Keratinocyte (primary cell): ENCODE data around the gene PDCD6IP. TPM values are rescaled to one million over a fixed set of nuclear protein-coding genes. Genes with fewer than 3 reads are reported as not detected.
A peak's percentile ranks its signal among the peaks of the same experiment; 100 is the strongest.

Experiments
- DNase-seq: peaks from one replicate; pipeline ENCODE4 v3.0.0-alpha.2; 2011; ENCODE audit warnings: low read depth, missing footprints, low spot score
- FAIRE-seq: peaks from 2 replicates; lab custom pipeline; 2011; peaks lifted over from hg19 to GRCh38; lab: Jason Lieb, UNC
- H2AFZ ChIP-seq: 2 replicates; pipeline ENCODE4 v1.6.0; 2012; ENCODE audit warnings: low read length, control low read depth, inconsistent platforms; ENCODE audit not compliant: control insufficient read depth
- H3K27ac ChIP-seq: 2 replicates; pipeline ENCODE4 v1.5.1; 2011; ENCODE audit warnings: low read length; ENCODE audit not compliant: control insufficient read depth, insufficient read depth
- H3K27me3 ChIP-seq: 3 replicates; pipeline ENCODE4 v1.6.0; 2011; ENCODE audit warnings: low read length; ENCODE audit not compliant: control insufficient read depth, insufficient read depth; ENCODE audit errors: extremely low read depth
- H3K36me3 ChIP-seq, 2 experiments: 2 replicates in 1 of 2; 3 replicates in 1 of 2; pipeline ENCODE4 v1.5.1; 2011; ENCODE audit warnings: low read length in 2 of 2, mild to moderate bottlenecking in 1 of 2; ENCODE audit not compliant: control insufficient read depth in 2 of 2, insufficient read depth in 2 of 2; ENCODE audit errors: extremely low read depth in 1 of 2
- H3K4me1 ChIP-seq: 3 replicates; pipeline ENCODE4 v1.5.1; 2011; ENCODE audit warnings: low read length; ENCODE audit not compliant: control insufficient read depth, insufficient read depth; ENCODE audit errors: extremely low read depth
- H3K4me2 ChIP-seq: 3 replicates; pipeline ENCODE4 v1.6.0; 2011; ENCODE audit warnings: low read depth, low read length; ENCODE audit not compliant: control insufficient read depth, insufficient read depth; ENCODE audit errors: extremely low read depth
- H3K4me3 ChIP-seq, 3 experiments: fragments of 200-600 bp in 1 of 3; sonication (generic) in 1 of 3; 2 replicates in 2 of 3; 3 replicates in 1 of 3; pipeline ENCODE4 v1.5.1; 2011 to 2016; ENCODE audit warnings: low read length in 3 of 3, mild to moderate bottlenecking in 3 of 3, control low read depth in 2 of 3, inconsistent platforms in 1 of 3, low read depth in 1 of 3, mixed read lengths in 1 of 3, mixed run types in 1 of 3, moderate library complexity in 1 of 3; ENCODE audit not compliant: control insufficient read depth in 2 of 3, insufficient read depth in 2 of 3; ENCODE audit errors: extremely low read depth in 1 of 3
- H3K79me2 ChIP-seq: 2 replicates; pipeline ENCODE4 v1.6.0; 2012; ENCODE audit warnings: low read length; ENCODE audit not compliant: control insufficient read depth, insufficient read depth
- H3K9ac ChIP-seq: 3 replicates; pipeline ENCODE4 v1.6.0; 2011; ENCODE audit warnings: low read length; ENCODE audit not compliant: control insufficient read depth, insufficient read depth; ENCODE audit errors: extremely low read depth
- H3K9me1 ChIP-seq: 3 replicates; pipeline ENCODE4 v1.6.0; 2011; ENCODE audit warnings: low read length; ENCODE audit not compliant: control insufficient read depth, insufficient read depth; ENCODE audit errors: extremely low read depth
- H3K9me3 ChIP-seq: 2 replicates; pipeline ENCODE4 v1.5.1; 2012; ENCODE audit warnings: low read depth, low read length; ENCODE audit not compliant: control insufficient read depth
- H4K20me1 ChIP-seq: 3 replicates; pipeline ENCODE4 v1.6.0; 2011; ENCODE audit warnings: low read length; ENCODE audit not compliant: control insufficient read depth, insufficient read depth; ENCODE audit errors: extremely low read depth
- EZH2 ChIP-seq: IDR thresholded peaks from one replicate; pipeline ENCODE4 v1.6.1; 2012; ENCODE audit warnings: inconsistent platforms, mild to moderate bottlenecking, low read length, moderate library complexity
- dilution Hi-C: fragments of 300-500 bp; cut with MboI; formaldehyde crosslinking; loops from one replicate; pipeline ENCODE4 v1.7.0; 2020; ENCODE audit warnings: low sequenced_read_pairs; ENCODE audit not compliant: extremely low pct_ligation_motif_present
- polyA plus RNA-seq, 5 experiments: library from polyadenylated mRNA; depleted of rRNA in 3 of 5; stranded (reverse) in 3 of 5; stranded (forward) in 1 of 5; unstranded in 1 of 5; fragments of >200 nt; gene quantifications; 1 replicate in 1 of 5; 2 replicates in 3 of 5; 3 replicates in 1 of 5; pipeline versions ENCODE4 v1.2.1 to v1.2.3, GENCODE V29; 2011 to 2012; ENCODE audit warnings: missing spikeins in 2 of 5, low read depth in 1 of 5, low replicate concordance in 1 of 5
- TF ChIP-seq, protein P1 (sequence below), 3 experiments: IDR thresholded peaks in 1 of 3; conservative IDR thresholded peaks in 1 of 3; optimal IDR thresholded peaks in 1 of 3; 2 replicates in 2 of 3; 3 replicates in 1 of 3; pipeline versions ENCODE3 to v1.5.1; 2011; ENCODE audit warnings: low read length in 3 of 3, mild to moderate bottlenecking in 3 of 3, moderate library complexity in 2 of 3, control low read depth in 1 of 3, inconsistent platforms in 1 of 3; ENCODE audit not compliant: insufficient read depth in 2 of 3; ENCODE audit errors: extremely low read depth in 1 of 3

Gene PDCD6IP
- polyA plus RNA-seq, 1 donor (not counting 4 experiments of a cell fraction or from before 2014, with no cell fraction given), result 183 TPM

DNA sequence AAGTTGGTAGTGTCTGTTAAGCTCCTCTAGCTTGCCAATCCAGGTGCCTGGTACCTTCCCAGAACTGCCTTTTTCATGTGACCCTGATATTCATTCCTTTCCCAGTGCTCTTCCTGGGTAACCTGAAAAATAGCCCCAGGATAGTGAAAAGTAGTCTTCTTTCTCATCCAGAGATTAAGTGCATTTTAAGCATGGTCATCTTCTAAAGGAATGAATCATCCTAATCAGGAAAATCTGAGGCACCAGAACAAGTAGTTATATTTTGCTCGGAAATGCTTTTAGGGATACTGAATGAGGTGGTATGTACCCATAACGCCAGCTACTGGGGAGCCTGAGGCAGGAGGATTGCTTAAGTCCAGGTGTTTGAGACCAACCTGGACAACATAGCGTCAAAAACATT, 23.1 kb upstream of the PDCD6IP start:
- H3K4me1 ChIP-seq, result peaks cover 12% of the 10 kb centered on the region
- H4K20me1 ChIP-seq, result no peaks in the 10 kb centered on the region
- H3K27me3 ChIP-seq, result no peaks in the 10 kb centered on the region
- DNase-seq (no peak), FAIRE-seq (peak; percentile 88)
- no peak overlapping the region for H3K4me2 ChIP-seq
- H3K9me3 ChIP-seq, result no peaks in the 10 kb centered on the region
- H2AFZ ChIP-seq, result no peak overlapping the region
- H3K36me3 ChIP-seq, result no peaks in the 10 kb centered on the region
- H3K9me1 ChIP-seq, result no peaks in the 10 kb centered on the region
- no peak for TF ChIP-seq EZH2
- TF ChIP-seq, protein P1, sequence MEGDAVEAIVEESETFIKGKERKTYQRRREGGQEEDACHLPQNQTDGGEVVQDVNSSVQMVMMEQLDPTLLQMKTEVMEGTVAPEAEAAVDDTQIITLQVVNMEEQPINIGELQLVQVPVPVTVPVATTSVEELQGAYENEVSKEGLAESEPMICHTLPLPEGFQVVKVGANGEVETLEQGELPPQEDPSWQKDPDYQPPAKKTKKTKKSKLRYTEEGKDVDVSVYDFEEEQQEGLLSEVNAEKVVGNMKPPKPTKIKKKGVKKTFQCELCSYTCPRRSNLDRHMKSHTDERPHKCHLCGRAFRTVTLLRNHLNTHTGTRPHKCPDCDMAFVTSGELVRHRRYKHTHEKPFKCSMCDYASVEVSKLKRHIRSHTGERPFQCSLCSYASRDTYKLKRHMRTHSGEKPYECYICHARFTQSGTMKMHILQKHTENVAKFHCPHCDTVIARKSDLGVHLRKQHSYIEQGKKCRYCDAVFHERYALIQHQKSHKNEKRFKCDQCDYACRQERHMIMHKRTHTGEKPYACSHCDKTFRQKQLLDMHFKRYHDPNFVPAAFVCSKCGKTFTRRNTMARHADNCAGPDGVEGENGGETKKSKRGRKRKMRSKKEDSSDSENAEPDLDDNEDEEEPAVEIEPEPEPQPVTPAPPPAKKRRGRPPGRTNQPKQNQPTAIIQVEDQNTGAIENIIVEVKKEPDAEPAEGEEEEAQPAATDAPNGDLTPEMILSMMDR (optimal IDR thresholded peaks at IDR 0.05 in 1 of 3, IDR thresholded peaks at IDR 0.05 in 1 of 3, conservative IDR thresholded peaks at IDR 0.05 in 1 of 3; ENCODE audit: extremely low read depth in 1 of 3, insufficient read depth in 2 of 3, low read length in 3 of 3), result peak in 1 of 3 experiments; percentile 43
- no peak overlapping the region for H3K27ac ChIP-seq
- dilution Hi-C loops, result loop anchor here (25.0 kb wide), 1 partner anchor 138 kb away; no protein-coding TSS in a partner anchor
- H3K79me2 ChIP-seq, result no peaks in the 10 kb centered on the region
- H3K4me3 ChIP-seq, result no peak overlapping the region
- H3K9ac ChIP-seq, result no peak overlapping the region

DNA sequence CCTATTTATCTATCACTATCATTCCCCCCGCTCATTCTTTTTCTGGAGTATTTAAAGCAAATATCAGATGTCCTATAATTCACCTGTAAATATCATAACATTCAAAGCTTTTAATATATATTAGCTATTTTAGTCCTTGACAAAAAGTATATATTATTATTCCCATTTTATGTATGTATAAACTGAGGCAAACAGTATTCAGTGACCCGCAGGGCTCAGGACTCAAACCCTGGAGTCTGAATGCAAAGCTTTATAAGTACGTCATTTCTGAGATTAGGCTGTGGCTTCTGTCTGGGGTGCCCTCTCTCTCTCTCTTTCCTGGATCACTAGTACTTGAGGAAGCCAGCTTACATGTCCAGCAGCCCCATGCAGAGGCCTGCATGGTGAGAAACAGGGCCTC, 20.4 kb upstream of the PDCD6IP start:
- H3K27me3 ChIP-seq, result no peaks in the 10 kb centered on the region
- no peaks in the 10 kb centered on the region for H3K79me2 ChIP-seq
- dilution Hi-C loops, result loop anchor here (25.0 kb wide), 1 partner anchor 141 kb away; no protein-coding TSS in a partner anchor
- TF ChIP-seq, protein P1 (optimal IDR thresholded peaks at IDR 0.05 in 1 of 3, IDR thresholded peaks at IDR 0.05 in 1 of 3, conservative IDR thresholded peaks at IDR 0.05 in 1 of 3; ENCODE audit: extremely low read depth in 1 of 3, insufficient read depth in 2 of 3, low read length in 3 of 3), result no peak
- TF ChIP-seq EZH2, result no peak
- no peak overlapping the region for H3K27ac ChIP-seq
- H3K9ac ChIP-seq, result no peak overlapping the region
- DNase-seq (no peak), FAIRE-seq (no peak)
- no peak overlapping the region for H3K4me2 ChIP-seq
- H2AFZ ChIP-seq, result no peak overlapping the region
- H3K9me3 ChIP-seq, result no peaks in the 10 kb centered on the region
- H3K4me1 ChIP-seq, result peaks cover 12% of the 10 kb centered on the region
- no peaks in the 10 kb centered on the region for H3K36me3 ChIP-seq
- H4K20me1 ChIP-seq, result no peaks in the 10 kb centered on the region
- no peak overlapping the region for H3K4me3 ChIP-seq
- no peaks in the 10 kb centered on the region for H3K9me1 ChIP-seq
